K562 (cell line): ENCODE results near the gene DNASE1L3. TPM values are rescaled to one million over a fixed set of nuclear protein-coding genes. Genes with fewer than 3 reads are reported as not detected.

ENCODE experiments used
- CTBP1 ChIP-seq: fragments of 450-650 bp; IDR thresholded peaks from 2 replicates; pipeline ENCODE4 v1.6.1; 2016; ENCODE audit warnings: borderline replicate concordance
- DIDO1 ChIP-seq: fragments of 450-650 bp; IDR thresholded peaks from 2 replicates; pipeline ENCODE4 v1.6.1; 2016; ENCODE audit warnings: low read depth, missing biosample characterization, missing genetic modification characterization
- JUN ChIP-seq, 2 experiments: sonication (generic) in 1 of 2; formaldehyde crosslinking in 1 of 2; IDR thresholded peaks; 2 replicates each; pipeline versions ENCODE4 v1.6.1 to v1.8.0; 2012 to 2022; ENCODE audit warnings: borderline replicate concordance in 2 of 2, mild to moderate bottlenecking in 2 of 2, improper control_type of control experiment in 1 of 2, low read depth in 1 of 2, low read length in 1 of 2, missing genetic modification reagents in 1 of 2
- LCOR ChIP-seq: sonication (generic); formaldehyde crosslinking; IDR thresholded peaks from 2 replicates; pipeline ENCODE4 v1.8.0; 2022; ENCODE audit warnings: mild to moderate bottlenecking, missing genetic modification reagents
- MCM7 ChIP-seq, 2 experiments: fragments of 450-650 bp; IDR thresholded peaks; 2 replicates each; pipeline ENCODE4 v1.6.1; 2016 to 2018
- MTA2 ChIP-seq: fragments of 450-650 bp; IDR thresholded peaks from 2 replicates; pipeline ENCODE4 v1.6.1; 2016; ENCODE audit warnings: low read depth
- PRDM10 ChIP-seq: fragments of 450-650 bp; IDR thresholded peaks from 2 replicates; pipeline ENCODE4 v1.6.1; 2018; ENCODE audit not compliant: partially characterized antibody
- SMARCA4 ChIP-seq: fragments of 450-650 bp; IDR thresholded peaks from 2 replicates; pipeline ENCODE4 v1.6.1; 2016
- polyA plus RNA-seq, 8 experiments: library from polyadenylated mRNA; depleted of rRNA in 4 of 8; stranded (reverse) in 5 of 8; unstranded in 3 of 8; fragments of >200 nt; fragmentation: Nextera tagmentation in 2 of 8; fragmentation: Illumina TruSeq in 1 of 8; extraction: Ambion mirVana in 2 of 8; extraction: Trizol in 1 of 8; gene quantifications; 2 replicates each; pipeline versions ENCODE4 v1.2.1 to v1.2.3, GENCODE V29; 2011 to 2014; ENCODE audit warnings: inconsistent platforms in 1 of 8, missing spikeins in 1 of 8
- total RNA-seq, 7 experiments: library from RNA; depleted of rRNA in 6 of 7; stranded (reverse); fragments of >200 nt in 6 of 7; fragmentation: Illumina TruSeq in 2 of 7; extraction: Trizol in 2 of 7; gene quantifications; 2 replicates each; pipeline versions ENCODE4 v1.2.1 to v1.2.3, GENCODE V29; 2011 to 2021; ENCODE audit warnings: low replicate concordance in 1 of 7
- TF ChIP-seq, protein P1 (sequence below): IDR thresholded peaks from 2 replicates; pipeline ENCODE4 v1.6.1; 2012; ENCODE audit warnings: low read depth, low read length, improper control_type of control experiment, borderline replicate concordance
- TF ChIP-seq, protein P2 (sequence below): fragments of 250-450 bp; sonication (Bioruptor Pico); IDR thresholded peaks from 2 replicates; pipeline ENCODE4 v1.4.0; 2020; ENCODE audit warnings: mild to moderate bottlenecking, moderate library complexity, borderline replicate concordance

The DNASE1L3 gene
- total and polyA plus RNA-seq, 9 of the 15 experiments (the other 6 are each of a cell fraction or from before 2014, with no cell fraction given), result 0.06 TPM; not detected in 8

- TF ChIP-seq PRDM10 (no peak), DIDO1 (tag) (no peak), JUN (IDR thresholded peaks at IDR 0.05; ENCODE audit: borderline replicate concordance, low read depth, low read length) (peak; percentile 60; the same call in 1 of the 2 replicates), JUN (CRISPR knock-in tag; IDR thresholded peaks at IDR 0.05; ENCODE audit: borderline replicate concordance) (no peak), SMARCA4 (peak; percentile 77), CTBP1 (peak; percentile 71; the same call in 1 of the 2 replicates), MTA2 (no peak), LCOR (CRISPR knock-in tag) (0 out of 2 replicates have a peak, but pooled peaks have one; percentile 19), MCM7 (IDR thresholded peaks at IDR 0.05) (no peak)
- TF ChIP-seq, protein P1, sequence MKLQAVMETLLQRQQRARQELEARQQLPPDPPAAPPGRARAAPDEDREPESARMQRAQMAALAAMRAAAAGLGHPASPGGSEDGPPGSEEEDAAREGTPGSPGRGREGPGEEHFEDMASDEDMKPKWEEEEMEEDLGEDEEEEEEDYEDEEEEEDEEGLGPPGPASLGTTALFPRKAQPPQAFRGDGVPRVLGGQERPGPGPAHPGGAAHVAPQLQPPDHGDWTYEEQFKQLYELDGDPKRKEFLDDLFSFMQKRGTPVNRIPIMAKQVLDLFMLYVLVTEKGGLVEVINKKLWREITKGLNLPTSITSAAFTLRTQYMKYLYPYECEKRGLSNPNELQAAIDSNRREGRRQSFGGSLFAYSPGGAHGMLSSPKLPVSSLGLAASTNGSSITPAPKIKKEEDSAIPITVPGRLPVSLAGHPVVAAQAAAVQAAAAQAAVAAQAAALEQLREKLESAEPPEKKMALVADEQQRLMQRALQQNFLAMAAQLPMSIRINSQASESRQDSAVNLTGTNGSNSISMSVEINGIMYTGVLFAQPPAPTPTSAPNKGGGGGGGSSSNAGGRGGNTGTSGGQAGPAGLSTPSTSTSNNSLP, result no peak
- TF ChIP-seq, protein P2, sequence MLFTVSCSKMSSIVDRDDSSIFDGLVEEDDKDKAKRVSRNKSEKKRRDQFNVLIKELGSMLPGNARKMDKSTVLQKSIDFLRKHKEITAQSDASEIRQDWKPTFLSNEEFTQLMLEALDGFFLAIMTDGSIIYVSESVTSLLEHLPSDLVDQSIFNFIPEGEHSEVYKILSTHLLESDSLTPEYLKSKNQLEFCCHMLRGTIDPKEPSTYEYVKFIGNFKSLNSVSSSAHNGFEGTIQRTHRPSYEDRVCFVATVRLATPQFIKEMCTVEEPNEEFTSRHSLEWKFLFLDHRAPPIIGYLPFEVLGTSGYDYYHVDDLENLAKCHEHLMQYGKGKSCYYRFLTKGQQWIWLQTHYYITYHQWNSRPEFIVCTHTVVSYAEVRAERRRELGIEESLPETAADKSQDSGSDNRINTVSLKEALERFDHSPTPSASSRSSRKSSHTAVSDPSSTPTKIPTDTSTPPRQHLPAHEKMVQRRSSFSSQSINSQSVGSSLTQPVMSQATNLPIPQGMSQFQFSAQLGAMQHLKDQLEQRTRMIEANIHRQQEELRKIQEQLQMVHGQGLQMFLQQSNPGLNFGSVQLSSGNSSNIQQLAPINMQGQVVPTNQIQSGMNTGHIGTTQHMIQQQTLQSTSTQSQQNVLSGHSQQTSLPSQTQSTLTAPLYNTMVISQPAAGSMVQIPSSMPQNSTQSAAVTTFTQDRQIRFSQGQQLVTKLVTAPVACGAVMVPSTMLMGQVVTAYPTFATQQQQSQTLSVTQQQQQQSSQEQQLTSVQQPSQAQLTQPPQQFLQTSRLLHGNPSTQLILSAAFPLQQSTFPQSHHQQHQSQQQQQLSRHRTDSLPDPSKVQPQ (CRISPR knock-in tag), result no peak
Measured at GRCh38 chr3:58161435-58162398, 49.1 kb downstream of the DNASE1L3 start (continued).
